ENCODE data around the gene KCTD3. TPM values are rescaled to one million over a fixed set of nuclear protein-coding genes. Genes with fewer than 3 reads are reported as not detected.

Gene KCTD3
- total RNA-seq, 1 donor from 2014 or later, result 76.9 TPM

GRCh38 chr1:215645182-215645581 is 78.1 kb downstream of the KCTD3 start:
- Histone ChIP-seq H3K9me3 (no peaks in the 10 kb centered on the region), H3K4me3 (no peak overlapping the region), H3K27ac (no peak overlapping the region), H3K4me1 (no peaks in the 10 kb centered on the region), H3K36me3 (no peaks in the 10 kb centered on the region), H3K27me3 (no peaks in the 10 kb centered on the region)
- intact Hi-C loops (cut with DNase I), result no loop called here
- TF ChIP-seq CTCF (IDR thresholded peaks at IDR 0.05) (no peak), POLR2AphosphoS5 (IDR thresholded peaks at IDR 0.05; ENCODE audit: insufficient read depth in 1 of 2, low read depth in 1 of 2) (no peak), POLR2A (IDR thresholded peaks at IDR 0.05) (no peak)
- DNase-seq (ENCODE audit: extremely low spot score in 2 of 2), result no peak

- intact Hi-C loops (cut with DNase I), result no loop called here
- no peaks in the 10 kb centered on the region for H3K4me1 ChIP-seq
- no peak for DNase-seq (ENCODE audit: extremely low spot score in 2 of 2)
- no peaks in the 10 kb centered on the region for H3K9me3 ChIP-seq
- H3K36me3 ChIP-seq, result no peaks in the 10 kb centered on the region
- no peak overlapping the region for H3K27ac ChIP-seq
- no peak for TF ChIP-seq CTCF (IDR thresholded peaks at IDR 0.05)
- no peak for TF ChIP-seq POLR2AphosphoS5 (IDR thresholded peaks at IDR 0.05; ENCODE audit: insufficient read depth in 1 of 2, low read depth in 1 of 2)
- TF ChIP-seq POLR2A (IDR thresholded peaks at IDR 0.05), result no peak
- no peak overlapping the region for H3K4me3 ChIP-seq
- H3K27me3 ChIP-seq, result no peaks in the 10 kb centered on the region
Observed at GRCh38 chr1:215645861-215646260, 78.8 kb downstream of the KCTD3 start.

- DNase-seq (ENCODE audit: extremely low spot score in 2 of 2), result no peak
- Histone ChIP-seq H3K27ac (no peak overlapping the region), H3K4me3 (no peak overlapping the region), H3K9me3 (no peaks in the 10 kb centered on the region), H3K36me3 (no peaks in the 10 kb centered on the region), H3K4me1 (no peaks in the 10 kb centered on the region), H3K27me3 (no peaks in the 10 kb centered on the region)
- TF ChIP-seq POLR2A (IDR thresholded peaks at IDR 0.05) (no peak), CTCF (IDR thresholded peaks at IDR 0.05) (no peak), POLR2AphosphoS5 (IDR thresholded peaks at IDR 0.05; ENCODE audit: insufficient read depth in 1 of 2, low read depth in 1 of 2) (no peak)
- intact Hi-C loops (cut with DNase I), result no loop called here
Observed at GRCh38 chr1:215647738-215648137, 80.6 kb downstream of the KCTD3 start.

GRCh38 chr1:215648957-215649356 is 81.9 kb downstream of the KCTD3 start:
- no peak for TF ChIP-seq POLR2AphosphoS5 (IDR thresholded peaks at IDR 0.05; ENCODE audit: insufficient read depth in 1 of 2, low read depth in 1 of 2)
- no peak for TF ChIP-seq POLR2A (IDR thresholded peaks at IDR 0.05)
- TF ChIP-seq CTCF (IDR thresholded peaks at IDR 0.05), result no peak
- Histone ChIP-seq H3K4me1 (no peaks in the 10 kb centered on the region), H3K36me3 (no peaks in the 10 kb centered on the region), H3K27me3 (no peaks in the 10 kb centered on the region), H3K4me3 (no peak overlapping the region), H3K27ac (no peak overlapping the region), H3K9me3 (no peaks in the 10 kb centered on the region)
- no peak for DNase-seq (ENCODE audit: extremely low spot score in 2 of 2)
- intact Hi-C loops (cut with DNase I), result no loop called here

GRCh38 chr1:215650446-215651149 is 83.5 kb downstream of the KCTD3 start:
- H3K27me3 ChIP-seq, result no peaks in the 10 kb centered on the region
- no peak for DNase-seq (ENCODE audit: extremely low spot score in 2 of 2)
- H3K9me3 ChIP-seq, result no peaks in the 10 kb centered on the region
- intact Hi-C loops (cut with DNase I), result no loop called here
- H3K27ac ChIP-seq, result no peak overlapping the region
- H3K4me3 ChIP-seq, result no peak overlapping the region
- H3K4me1 ChIP-seq, result no peaks in the 10 kb centered on the region
- TF ChIP-seq CTCF (IDR thresholded peaks at IDR 0.05) (no peak), POLR2A (IDR thresholded peaks at IDR 0.05) (no peak), POLR2AphosphoS5 (IDR thresholded peaks at IDR 0.05; ENCODE audit: insufficient read depth in 1 of 2, low read depth in 1 of 2) (no peak)
- H3K36me3 ChIP-seq, result no peaks in the 10 kb centered on the region
